DOHH2 (cell line): ENCODE results near the gene FAM53C.

Experiments used
- H3F3A ChIP-seq: fragments of 200-600 bp; sonication (generic), shearing (Covaris generic); 2 replicates; pipeline ENCODE4 v1.6.0; 2016; ENCODE audit warnings: antibody characterized with exemption, mild to moderate bottlenecking; ENCODE audit not compliant: control insufficient read depth, insufficient read depth
- H3K27ac ChIP-seq: fragments of 200-600 bp; sonication (generic); 2 replicates; pipeline ENCODE4 v1.5.1; 2014; ENCODE audit warnings: low read depth, mild to moderate bottlenecking, low read length, moderate library complexity
- H3K27me3 ChIP-seq: fragments of 200-600 bp; sonication (generic); 2 replicates; pipeline ENCODE4 v1.6.1; 2014; ENCODE audit warnings: mild to moderate bottlenecking, low read length, mixed read lengths; ENCODE audit not compliant: control insufficient read depth
- H3K36me3 ChIP-seq: fragments of 200-600 bp; sonication (generic); 2 replicates; pipeline ENCODE4 v1.6.1; 2014; ENCODE audit warnings: mild to moderate bottlenecking, low read length, moderate library complexity, mixed read lengths; ENCODE audit not compliant: control insufficient read depth
- H3K4me1 ChIP-seq: fragments of 200-600 bp; sonication (generic); 2 replicates; pipeline ENCODE4 v1.6.1; 2014; ENCODE audit warnings: mild to moderate bottlenecking, low read length, mixed read lengths; ENCODE audit not compliant: control insufficient read depth
- H3K4me2 ChIP-seq: fragments of 200-600 bp; sonication (generic); 2 replicates; pipeline ENCODE4 v1.6.0; 2014; ENCODE audit warnings: mild to moderate bottlenecking, low read length, moderate library complexity
- H3K4me3 ChIP-seq: fragments of 200-600 bp; sonication (generic); 2 replicates; pipeline ENCODE4 v1.5.1; 2014; ENCODE audit warnings: mild to moderate bottlenecking, low read length, mixed read lengths
- H3K79me2 ChIP-seq: fragments of 200-600 bp; sonication (generic); 2 replicates; pipeline ENCODE4 v1.6.1; 2014; ENCODE audit warnings: mild to moderate bottlenecking, low read length, mixed read lengths; ENCODE audit not compliant: control insufficient read depth
- H3K9me2 ChIP-seq: fragments of 200-600 bp; sonication (generic); replicated peaks from 2 replicates; pipeline ENCODE4 v1.6.1; 2014; ENCODE audit warnings: mild to moderate bottlenecking, low read length, mixed read lengths; ENCODE audit not compliant: control insufficient read depth
- H3K9me3 ChIP-seq: fragments of 200-600 bp; sonication (generic); 2 replicates; pipeline ENCODE4 v1.6.1; 2014; ENCODE audit warnings: antibody characterized with exemption, low read length, mixed read lengths; ENCODE audit not compliant: control insufficient read depth, insufficient read depth
- H4K20me1 ChIP-seq: fragments of 200-600 bp; sonication (generic); 2 replicates; pipeline ENCODE4 v1.6.0; 2014; ENCODE audit warnings: low read depth, mild to moderate bottlenecking, antibody characterized with exemption, low read length, moderate library complexity; ENCODE audit not compliant: control insufficient read depth, insufficient read depth
- CTCF ChIP-seq: fragments of 200-600 bp; sonication (generic); IDR thresholded peaks from one replicate; pipeline ENCODE4 v1.5.1; 2014; ENCODE audit warnings: antibody characterized with exemption, mild to moderate bottlenecking, low read depth, low read length; ENCODE audit not compliant: poor library complexity, severe bottlenecking
- EZH2phosphoT487 ChIP-seq: fragments of 200-600 bp; sonication (generic); IDR thresholded peaks from 2 replicates; pipeline ENCODE4 v1.6.1; 2017; ENCODE audit warnings: borderline replicate concordance, mild to moderate bottlenecking, antibody characterized with exemption, low read length, moderate library complexity, mixed read lengths

FAM53C gene

GRCh38 chr5:138352722-138353559 lies 14.9 kb downstream of the FAM53C start:
- TF ChIP-seq CTCF (peak; percentile 57), EZH2phosphoT487 (no peak)
- H3K36me3 ChIP-seq: peaks cover 63% of the 10 kb centered on the region
- H3K4me1 ChIP-seq: peaks cover 18% of the 10 kb centered on the region
- H3F3A ChIP-seq: peaks cover 10% of the 10 kb centered on the region; the same call in 1 of the 2 replicates
- peaks cover 13% of the 10 kb centered on the region for H4K20me1 ChIP-seq
- H3K4me2 ChIP-seq: peak overlapping the region; percentile 83
- no peaks in the 10 kb centered on the region for H3K9me2 ChIP-seq
- H3K27me3 ChIP-seq: no peaks in the 10 kb centered on the region
- H3K4me3 ChIP-seq: peak overlapping the region; percentile 98
- H3K27ac ChIP-seq: peak overlapping the region; percentile 84
- peaks cover 6% of the 10 kb centered on the region; the same call in 1 of the 2 replicates for H3K9me3 ChIP-seq
- peaks cover 54% of the 10 kb centered on the region for H3K79me2 ChIP-seq

GRCh38 chr5:138353560-138354080 lies 15.6 kb downstream of the FAM53C start:
- peak overlapping the region; percentile 98 for H3K4me3 ChIP-seq
- H3K79me2 ChIP-seq: peaks cover 60% of the 10 kb centered on the region
- peaks cover 10% of the 10 kb centered on the region; the same call in 1 of the 2 replicates for H3F3A ChIP-seq
- TF ChIP-seq EZH2phosphoT487 (no peak), CTCF (no peak)
- peaks cover 57% of the 10 kb centered on the region for H3K36me3 ChIP-seq
- H3K27me3 ChIP-seq: no peaks in the 10 kb centered on the region
- H4K20me1 ChIP-seq: peaks cover 13% of the 10 kb centered on the region
- H3K9me2 ChIP-seq: no peaks in the 10 kb centered on the region
- H3K4me1 ChIP-seq: peaks cover 18% of the 10 kb centered on the region
- H3K27ac ChIP-seq: peak overlapping the region; percentile 84
- peaks cover 6% of the 10 kb centered on the region; the same call in 1 of the 2 replicates for H3K9me3 ChIP-seq
- H3K4me2 ChIP-seq: peak overlapping the region; percentile 83

GRCh38 chr5:138354387-138354786 lies 16.3 kb downstream of the FAM53C start:
- Histone ChIP-seq H3K27me3 (no peaks in the 10 kb centered on the region), H3K4me2 (peak overlapping the region; percentile 83), H3F3A (peaks cover 10% of the 10 kb centered on the region; the same call in 1 of the 2 replicates), H3K9me3 (peaks cover 6% of the 10 kb centered on the region; the same call in 1 of the 2 replicates), H3K27ac (no peak overlapping the region; the same call in 1 of the 2 replicates), H3K9me2 (no peaks in the 10 kb centered on the region), H4K20me1 (peaks cover 13% of the 10 kb centered on the region), H3K79me2 (peaks cover 67% of the 10 kb centered on the region), H3K36me3 (peaks cover 49% of the 10 kb centered on the region), H3K4me3 (peak overlapping the region; percentile 98), H3K4me1 (peaks cover 18% of the 10 kb centered on the region)
- TF ChIP-seq EZH2phosphoT487 (no peak), CTCF (no peak)
